ENCODE measurements around the gene PTBP1. TPM values are rescaled to one million over a fixed set of nuclear protein-coding genes. Genes with fewer than 3 reads are reported as not detected.

Gene PTBP1
- total RNA-seq, 1 experiment from 2014 or later: 481 TPM

- peak; percentile 86 for DNase-seq
- H3K36me3 ChIP-seq (replicated peaks; ENCODE audit: control insufficient read depth, insufficient read depth, low read length): peaks cover 29% of the 10 kb centered on the region
- no peaks in the 10 kb centered on the region for H3K27me3 ChIP-seq (ENCODE audit: control insufficient read depth, insufficient read depth, low read length)
- peak overlapping the region; percentile 90 for H3K4me3 ChIP-seq (ENCODE audit: insufficient read depth, low read depth, low read length)
Observed at GRCh38 chr19:799076-799881, 2.0 kb downstream of the PTBP1 start.

- Histone ChIP-seq H3K36me3 (replicated peaks; ENCODE audit: control insufficient read depth, insufficient read depth, low read length) (peaks cover 38% of the 10 kb centered on the region), H3K27me3 (ENCODE audit: control insufficient read depth, insufficient read depth, low read length) (no peaks in the 10 kb centered on the region), H3K4me3 (ENCODE audit: insufficient read depth, low read depth, low read length) (no peak overlapping the region)
- peak; percentile 75 for DNase-seq
Observed at GRCh38 chr19:800360-801029, 3.2 kb downstream of the PTBP1 start.

DNA sequence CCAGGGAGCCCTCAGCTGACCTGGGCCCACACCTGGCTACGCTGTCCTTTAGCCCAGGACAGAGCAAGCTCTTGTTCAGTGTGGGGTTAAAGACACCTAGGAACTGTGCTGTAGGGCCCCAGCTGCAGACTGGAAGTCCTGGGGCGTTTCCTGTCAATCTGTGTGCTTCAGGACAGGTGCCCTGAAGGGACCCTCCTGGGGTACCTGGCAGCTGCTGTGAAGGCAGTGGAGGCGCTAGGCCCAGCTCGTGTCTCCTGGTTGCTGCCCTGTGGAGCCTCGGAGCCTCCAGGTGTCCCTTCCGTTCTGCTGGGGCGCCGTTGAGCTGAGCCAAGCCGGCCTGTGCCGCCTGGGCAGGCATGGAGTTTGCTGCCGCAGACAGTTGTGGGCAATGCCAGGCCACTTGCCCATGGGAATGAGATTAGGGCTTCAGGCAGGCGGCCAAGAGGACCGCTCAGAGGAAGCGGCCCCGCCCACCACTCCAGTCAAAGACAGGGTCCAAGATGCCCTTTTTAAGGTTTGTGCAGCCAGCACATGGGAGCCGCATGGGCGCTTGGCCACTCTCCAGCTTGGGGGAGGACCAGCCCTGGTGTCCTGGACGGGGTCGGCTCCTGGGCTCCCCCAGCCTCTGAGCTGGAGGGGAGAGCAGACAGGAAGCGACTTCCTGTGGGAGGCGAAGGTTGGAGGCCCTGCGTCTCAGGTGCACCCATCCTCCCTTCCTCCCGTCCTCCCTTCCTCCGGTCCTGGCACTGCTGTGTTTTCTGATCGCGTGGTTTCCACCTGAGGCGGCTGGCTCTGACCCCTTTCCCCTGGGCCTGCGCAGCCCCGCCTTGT is 4.0 kb downstream of the PTBP1 start:
- Histone ChIP-seq H3K36me3 (replicated peaks; ENCODE audit: control insufficient read depth, insufficient read depth, low read length) (peaks cover 40% of the 10 kb centered on the region), H3K27me3 (ENCODE audit: control insufficient read depth, insufficient read depth, low read length) (no peaks in the 10 kb centered on the region), H3K4me3 (ENCODE audit: insufficient read depth, low read depth, low read length) (no peak overlapping the region)
- peak; percentile 65 for DNase-seq

DNA sequence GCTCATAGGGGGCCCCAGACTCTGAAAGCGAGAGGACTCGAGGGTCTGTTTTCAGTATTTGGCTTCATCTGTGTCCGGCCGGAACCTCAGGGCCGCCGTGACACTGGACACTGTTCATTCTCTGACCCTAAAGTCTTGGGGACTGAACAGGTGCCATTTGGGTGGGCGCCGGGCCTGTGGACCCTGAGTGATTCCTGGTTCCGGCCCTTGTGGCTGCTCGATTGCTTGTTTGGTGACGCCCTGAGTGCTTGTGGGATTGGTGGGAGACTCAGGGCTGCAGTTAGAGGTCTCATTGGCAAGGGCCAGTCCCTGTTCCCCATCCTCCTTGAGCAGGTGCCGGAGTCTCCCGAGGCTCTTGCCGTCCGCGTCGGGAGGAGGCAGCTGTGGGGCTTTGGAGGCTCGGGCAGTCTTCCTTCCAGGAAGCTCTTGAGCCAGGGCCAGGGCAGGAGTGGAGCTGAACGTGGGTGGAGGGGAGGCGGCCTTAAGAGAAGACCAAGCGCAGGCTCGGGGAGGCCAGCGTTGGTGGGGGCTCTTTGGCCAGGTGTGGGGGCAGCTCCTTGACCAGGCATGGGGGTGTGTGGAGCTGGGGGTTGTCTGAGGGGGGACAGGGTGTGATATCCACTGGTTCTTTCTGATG is 4.7 kb downstream of the PTBP1 start:
- Histone ChIP-seq H3K27me3 (ENCODE audit: control insufficient read depth, insufficient read depth, low read length) (no peaks in the 10 kb centered on the region), H3K36me3 (replicated peaks; ENCODE audit: control insufficient read depth, insufficient read depth, low read length) (peaks cover 42% of the 10 kb centered on the region), H3K4me3 (ENCODE audit: insufficient read depth, low read depth, low read length) (no peak overlapping the region)
- DNase-seq: peak; percentile 73

DNA sequence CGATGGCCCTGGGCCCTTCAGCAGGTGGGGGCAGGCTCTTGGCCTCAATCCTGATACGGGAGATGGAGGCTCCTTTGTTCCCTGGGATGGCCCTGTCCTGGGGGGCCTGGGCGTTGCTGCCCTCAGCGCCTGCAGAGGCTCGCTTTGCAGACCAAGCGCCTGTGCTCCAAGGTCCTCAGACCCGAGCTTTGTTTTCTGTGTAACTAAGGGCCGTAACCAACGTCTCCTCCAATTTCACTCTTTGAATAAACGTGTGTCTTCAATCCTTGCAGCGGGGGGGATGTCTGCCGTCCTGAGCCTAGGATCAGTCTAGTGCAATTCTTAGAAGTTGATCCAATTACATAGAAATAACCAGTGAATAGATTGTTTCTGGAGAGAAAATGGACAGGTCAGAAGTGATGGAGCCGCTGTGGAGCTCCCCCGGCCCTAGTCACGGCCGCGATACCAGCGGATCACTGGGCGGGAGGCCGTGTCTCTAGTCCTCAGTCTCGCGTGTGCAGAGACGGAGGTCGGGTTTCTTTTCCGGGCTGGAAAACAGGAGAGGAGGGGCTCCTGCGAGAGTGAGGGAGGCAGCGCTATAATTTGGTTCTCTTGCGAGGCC is 5.3 kb downstream of the PTBP1 start:
- Histone ChIP-seq H3K27me3 (ENCODE audit: control insufficient read depth, insufficient read depth, low read length) (no peaks in the 10 kb centered on the region), H3K4me3 (ENCODE audit: insufficient read depth, low read depth, low read length) (no peak overlapping the region), H3K36me3 (replicated peaks; ENCODE audit: control insufficient read depth, insufficient read depth, low read length) (peaks cover 47% of the 10 kb centered on the region)
- peak; percentile 76 for DNase-seq

DNA sequence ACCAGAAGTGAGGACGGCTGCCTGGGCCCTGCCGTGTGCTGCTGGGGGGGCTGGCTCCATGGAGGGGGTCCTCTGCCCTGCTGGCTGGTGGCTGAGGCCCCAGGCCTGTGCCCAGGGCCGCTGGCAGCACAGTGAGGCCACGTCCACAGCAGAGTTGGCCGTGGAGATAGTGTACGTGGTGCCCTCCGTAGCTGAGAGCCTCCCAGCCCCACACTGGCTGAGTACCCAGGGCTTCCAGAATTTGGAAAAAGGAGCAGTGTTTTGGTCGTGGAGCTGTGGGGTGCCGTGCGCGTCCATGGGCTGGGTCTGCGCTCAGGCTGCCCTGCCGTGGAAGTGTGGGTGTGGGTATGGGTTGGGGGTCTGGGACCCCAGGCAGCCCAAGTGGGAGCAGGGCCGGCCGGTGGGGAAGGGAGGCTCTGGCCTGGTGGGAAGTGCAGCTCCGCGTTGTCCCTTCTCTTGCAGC is 5.9 kb downstream of the PTBP1 start:
- no peaks in the 10 kb centered on the region for H3K27me3 ChIP-seq (ENCODE audit: control insufficient read depth, insufficient read depth, low read length)
- no peak overlapping the region for H3K4me3 ChIP-seq (ENCODE audit: insufficient read depth, low read depth, low read length)
- peaks cover 51% of the 10 kb centered on the region for H3K36me3 ChIP-seq (replicated peaks; ENCODE audit: control insufficient read depth, insufficient read depth, low read length)
- DNase-seq: peak; percentile 66

GRCh38 chr19:803686-804418 is 6.6 kb downstream of the PTBP1 start:
- Histone ChIP-seq H3K36me3 (replicated peaks; ENCODE audit: control insufficient read depth, insufficient read depth, low read length) (peaks cover 53% of the 10 kb centered on the region), H3K4me3 (ENCODE audit: insufficient read depth, low read depth, low read length) (no peak overlapping the region), H3K27me3 (ENCODE audit: control insufficient read depth, insufficient read depth, low read length) (no peaks in the 10 kb centered on the region)
- peak; percentile 58 for DNase-seq

- peak; percentile 70 for DNase-seq
- Histone ChIP-seq H3K36me3 (replicated peaks; ENCODE audit: control insufficient read depth, insufficient read depth, low read length) (peaks cover 52% of the 10 kb centered on the region), H3K4me3 (ENCODE audit: insufficient read depth, low read depth, low read length) (no peak overlapping the region), H3K27me3 (ENCODE audit: control insufficient read depth, insufficient read depth, low read length) (no peaks in the 10 kb centered on the region)
Observed at GRCh38 chr19:804419-805165, 7.3 kb downstream of the PTBP1 start.

DNA sequence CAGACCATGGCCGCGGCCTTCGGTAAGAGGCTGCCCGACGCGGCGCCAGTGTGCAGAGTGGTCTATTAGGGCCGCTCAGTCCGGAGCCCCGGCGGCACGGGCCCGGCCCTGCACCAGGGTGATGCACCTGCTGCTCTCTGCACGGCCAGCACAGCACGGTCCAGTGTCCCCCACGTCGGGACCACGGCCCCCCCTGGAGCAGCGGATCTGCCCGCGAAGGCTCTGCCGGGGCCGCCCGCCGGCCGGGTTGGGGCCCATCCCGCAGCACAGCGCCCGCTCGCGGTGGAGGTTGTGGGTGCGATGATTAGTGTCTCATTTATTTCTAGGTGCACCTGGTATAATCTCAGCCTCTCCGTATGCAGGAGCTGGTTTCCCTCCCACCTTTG is 7.9 kb downstream of the PTBP1 start:
- H3K4me3 ChIP-seq (ENCODE audit: insufficient read depth, low read depth, low read length): no peak overlapping the region
- peaks cover 51% of the 10 kb centered on the region for H3K36me3 ChIP-seq (replicated peaks; ENCODE audit: control insufficient read depth, insufficient read depth, low read length)
- DNase-seq: peak; percentile 73
- no peaks in the 10 kb centered on the region for H3K27me3 ChIP-seq (ENCODE audit: control insufficient read depth, insufficient read depth, low read length)

- H3K4me3 ChIP-seq (ENCODE audit: insufficient read depth, low read depth, low read length): no peak overlapping the region
- H3K27me3 ChIP-seq (ENCODE audit: control insufficient read depth, insufficient read depth, low read length): no peaks in the 10 kb centered on the region
- DNase-seq: peak; percentile 84
- peaks cover 49% of the 10 kb centered on the region for H3K36me3 ChIP-seq (replicated peaks; ENCODE audit: control insufficient read depth, insufficient read depth, low read length)
Observed at GRCh38 chr19:805600-806550, 8.6 kb downstream of the PTBP1 start.

DNA sequence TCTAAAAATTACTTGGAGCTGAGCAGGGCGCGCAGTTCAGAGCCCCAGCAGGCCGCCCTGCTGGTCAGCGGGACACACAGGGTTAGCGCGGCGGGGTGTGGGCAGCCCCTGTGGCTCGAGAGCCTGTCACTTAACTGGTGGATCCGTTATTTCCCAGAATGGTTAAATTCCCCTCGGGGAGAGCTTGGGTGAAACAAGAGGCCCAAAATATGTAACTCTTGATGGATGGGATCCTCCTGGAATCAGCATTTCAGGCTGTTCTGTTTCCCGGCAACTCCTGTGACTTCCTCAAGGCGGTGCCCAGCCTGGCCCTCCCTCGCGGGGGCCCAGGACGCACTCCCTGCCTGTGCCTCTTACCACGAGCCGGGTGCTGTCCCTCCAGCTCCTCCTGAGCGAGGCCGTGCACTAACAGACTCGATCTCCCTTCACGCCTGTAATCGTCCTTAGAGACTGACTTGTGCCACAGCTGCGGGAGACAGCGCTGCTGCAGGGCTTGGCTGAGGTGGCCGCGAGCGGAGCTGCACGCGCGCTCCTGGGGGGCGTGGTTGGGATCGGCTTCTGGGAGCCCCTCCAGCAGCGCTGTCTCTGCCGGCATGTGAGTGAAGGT is 9.7 kb downstream of the PTBP1 start:
- Histone ChIP-seq H3K27me3 (ENCODE audit: control insufficient read depth, insufficient read depth, low read length) (no peaks in the 10 kb centered on the region), H3K36me3 (replicated peaks; ENCODE audit: control insufficient read depth, insufficient read depth, low read length) (peaks cover 43% of the 10 kb centered on the region), H3K4me3 (ENCODE audit: insufficient read depth, low read depth, low read length) (no peak overlapping the region)
- peak; percentile 77 for DNase-seq

All from H7 (cell line).